GM19468 (cell line): ENCODE results near the gene BTN2A1.

ENCODE experiments used
- ATAC-seq: cut with Tn5 transposase; IDR thresholded peaks from one replicate; pipeline ENCODE4 v1.9.1; 2021; ENCODE audit warnings: mild to moderate bottlenecking, moderate library complexity, moderate number of reproducible peaks; ENCODE audit not compliant: unreplicated experiment; ENCODE audit errors: extremely low read depth

Gene BTN2A1

GRCh38 chr6:26464014-26464413 is 6.3 kb downstream of the BTN2A1 start:
- no peak for ATAC-seq

GRCh38 chr6:26464416-26465131 is 6.8 kb downstream of the BTN2A1 start:
- ATAC-seq: no peak

GRCh38 chr6:26465776-26466175 is 8.0 kb downstream of the BTN2A1 start:
- ATAC-seq: no peak

- ATAC-seq: no peak
These were observed 11.1 kb downstream of the BTN2A1 start for GRCh38 chr6:26468829-26469228.

- no peak for ATAC-seq
These were observed 12.9 kb downstream of the BTN2A1 start for GRCh38 chr6:26470643-26471042.

- ATAC-seq: no peak
These were observed 14.2 kb downstream of the BTN2A1 start for GRCh38 chr6:26471970-26472369.

GRCh38 chr6:26472549-26473290 is 15.0 kb downstream of the BTN2A1 start:
- no peak for ATAC-seq

GRCh38 chr6:26473429-26473757 is 15.6 kb downstream of the BTN2A1 start:
- no peak for ATAC-seq

- ATAC-seq: peak; percentile 87
These were observed 16.1 kb downstream of the BTN2A1 start for GRCh38 chr6:26473758-26474438.

- no peak for ATAC-seq
These were observed 16.7 kb downstream of the BTN2A1 start for GRCh38 chr6:26474439-26474881.

- no peak for ATAC-seq
These were observed 18.3 kb downstream of the BTN2A1 start for GRCh38 chr6:26475823-26476729.

GRCh38 chr6:26476896-26477295 is 19.1 kb downstream of the BTN2A1 start:
- no peak for ATAC-seq

- ATAC-seq: no peak
These were observed 19.7 kb downstream of the BTN2A1 start for GRCh38 chr6:26477426-26477825.

GRCh38 chr6:26478100-26478984 is 20.6 kb downstream of the BTN2A1 start:
- ATAC-seq: no peak

- ATAC-seq: no peak
These were observed 21.2 kb downstream of the BTN2A1 start for GRCh38 chr6:26478985-26479278.

- no peak for ATAC-seq
These were observed 24.6 kb downstream of the BTN2A1 start for GRCh38 chr6:26482338-26482737.

- no peak for ATAC-seq
These were observed 26.0 kb downstream of the BTN2A1 start for GRCh38 chr6:26483727-26484126.

- ATAC-seq: no peak
These were observed 26.4 kb downstream of the BTN2A1 start for GRCh38 chr6:26484161-26484560.

GRCh38 chr6:26485112-26485780 is 27.5 kb downstream of the BTN2A1 start:
- no peak for ATAC-seq
